ENCODE results near the gene RPS6KA2. TPM values are rescaled to one million over a fixed set of nuclear protein-coding genes. Genes with fewer than 3 reads are reported as not detected.

RPS6KA2 gene
- total RNA-seq, 3 donors from 2014 or later (not counting 1 experiment from before 2014, with no cell fraction given) = 2.8 to 4.5 (median 2.9) TPM

DNA sequence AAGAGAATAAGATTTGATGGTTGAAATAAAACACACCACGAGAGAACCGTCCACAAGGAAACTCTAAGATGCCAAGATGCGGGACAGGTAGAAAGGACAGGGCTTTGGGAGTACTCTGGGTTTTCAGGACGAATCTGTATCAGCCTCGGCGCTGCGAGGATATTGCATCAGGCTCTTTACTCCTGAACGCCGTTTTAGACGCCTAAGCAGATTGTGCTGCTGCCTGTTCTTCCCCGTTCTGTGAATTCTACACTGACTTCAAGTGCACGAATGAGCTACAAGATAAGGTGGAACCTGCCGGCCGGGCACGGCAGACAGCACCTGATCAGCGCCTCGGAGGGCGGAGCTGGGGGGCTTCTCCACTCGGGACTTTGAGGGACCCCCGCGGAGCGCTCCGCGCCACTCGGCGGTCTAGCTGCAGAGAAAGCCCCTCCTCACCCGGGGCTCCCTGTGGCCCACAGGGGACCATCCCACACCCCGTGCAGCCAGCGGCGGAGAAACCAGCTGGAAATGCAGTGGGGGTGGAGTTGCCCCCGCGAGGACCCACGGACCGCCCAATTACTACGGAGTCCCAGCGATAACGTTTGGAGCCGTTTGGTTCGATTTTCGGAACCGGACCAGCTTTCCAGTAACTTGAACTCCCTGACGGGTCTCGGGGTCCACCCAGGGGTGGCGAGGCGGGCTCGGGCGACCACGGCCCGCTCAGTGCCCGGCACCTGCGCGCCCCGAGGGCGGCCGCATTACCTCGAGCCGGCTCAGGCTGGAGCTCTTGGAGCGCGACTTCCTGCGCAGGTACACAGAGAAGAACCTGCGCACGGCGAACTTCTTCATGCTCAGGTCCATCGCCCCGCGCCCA lies 646 bp downstream of the RPS6KA2 start:
- ATAC-seq = no peak

DNA sequence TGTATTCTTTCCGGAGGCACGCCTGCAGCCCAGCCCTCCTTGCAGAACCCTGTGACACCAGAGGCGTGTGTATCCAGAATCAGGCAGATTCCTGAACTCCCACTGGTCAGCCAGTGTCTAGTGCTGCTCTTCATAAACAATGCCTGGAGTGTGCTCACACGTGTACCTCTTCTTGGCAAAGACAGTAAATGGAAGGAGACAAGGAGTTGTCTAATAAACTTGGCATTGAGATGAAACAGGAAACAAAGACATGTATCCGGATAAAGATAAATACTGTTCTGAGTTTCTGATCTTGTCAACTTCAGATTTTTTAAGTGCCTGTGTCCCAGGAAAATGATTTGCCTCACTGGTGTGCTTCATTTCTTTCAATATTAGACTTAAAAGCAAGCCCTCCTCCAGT lies 1.7 kb downstream of the RPS6KA2 start:
- Mint-ChIP-seq H3K4me1 (peaks cover 19 to 29% of the 10 kb centered on the region in 2 donors), H3K9me3 (no peaks in the 10 kb centered on the region), H3K36me3 (no peaks in the 10 kb centered on the region), H3K4me3 (no peak overlapping the region), H3K27ac (no peak overlapping the region), H3K27me3 (ENCODE audit: low read depth in 2 of 2) (peaks cover 42 to 52% of the 10 kb centered on the region in 2 donors)
- TF ChIP-seq CTCF (IDR thresholded peaks at IDR 0.05) = no peak
- Histone ChIP-seq H3K4me3 (ENCODE audit: low read length) (no peak overlapping the region), H3K4me1 (ENCODE audit: control insufficient read depth, insufficient read depth, low read length) (peaks cover 20% of the 10 kb centered on the region), H3K27me3 (ENCODE audit: control insufficient read depth, insufficient read depth, low read length) (peaks cover 22% of the 10 kb centered on the region), H3K27ac (ENCODE audit: low read length) (no peak overlapping the region), H3K36me3 (ENCODE audit: control insufficient read depth, insufficient read depth, low read length) (no peaks in the 10 kb centered on the region), H3K9me3 (ENCODE audit: control insufficient read depth, insufficient read depth, low read length) (no peaks in the 10 kb centered on the region)
- intact Hi-C loops (cut with micrococcal nuclease) = loop anchor here (5.0 to 10.0 kb wide), 3 partner anchors 243 to 379 kb away; partner anchors contain the start of genes MPC1 and RNASET2
- no peak for DNase-seq
- no peak for ATAC-seq
- 95% methylated on average over 5 of the region's 5 CpGs for WGBS (ENCODE audit: insufficient coverage)

More for the DNA sequence above, 646 bp downstream of the RPS6KA2 start:
- H3K4me1 ChIP-seq (ENCODE audit: control insufficient read depth, insufficient read depth, low read length) = peaks cover 20% of the 10 kb centered on the region
- 3% methylated on average over 66 of the region's 66 CpGs for WGBS (ENCODE audit: insufficient coverage)
- no peak overlapping the region for H3K27ac ChIP-seq (ENCODE audit: low read length)
- H3K27me3 ChIP-seq (ENCODE audit: control insufficient read depth, insufficient read depth, low read length) = peaks cover 22% of the 10 kb centered on the region
- H3K4me3 ChIP-seq (ENCODE audit: low read length) = peak overlapping the region; percentile 33
- H3K9me3 ChIP-seq (ENCODE audit: control insufficient read depth, insufficient read depth, low read length) = no peaks in the 10 kb centered on the region
- Mint-ChIP-seq H3K9me3 (no peaks in the 10 kb centered on the region), H3K27ac (peak overlapping the region in 1 of 2 donors; percentile 90), H3K27me3 (ENCODE audit: low read depth in 2 of 2) (peaks cover 38 to 48% of the 10 kb centered on the region in 2 donors), H3K4me3 (peak overlapping the region; percentile 67), H3K36me3 (no peaks in the 10 kb centered on the region), H3K4me1 (peaks cover 19 to 29% of the 10 kb centered on the region in 2 donors)
- TF ChIP-seq CTCF (IDR thresholded peaks at IDR 0.05) = no peak
- H3K36me3 ChIP-seq (ENCODE audit: control insufficient read depth, insufficient read depth, low read length) = no peaks in the 10 kb centered on the region
- DNase-seq = peak; percentile 19 to 59
- intact Hi-C loops (cut with micrococcal nuclease) = loop anchor here (1.0 to 10.0 kb wide), 4 partner anchors 209 to 378 kb away; partner anchors contain the start of genes MPC1 and RNASET2

DNA sequence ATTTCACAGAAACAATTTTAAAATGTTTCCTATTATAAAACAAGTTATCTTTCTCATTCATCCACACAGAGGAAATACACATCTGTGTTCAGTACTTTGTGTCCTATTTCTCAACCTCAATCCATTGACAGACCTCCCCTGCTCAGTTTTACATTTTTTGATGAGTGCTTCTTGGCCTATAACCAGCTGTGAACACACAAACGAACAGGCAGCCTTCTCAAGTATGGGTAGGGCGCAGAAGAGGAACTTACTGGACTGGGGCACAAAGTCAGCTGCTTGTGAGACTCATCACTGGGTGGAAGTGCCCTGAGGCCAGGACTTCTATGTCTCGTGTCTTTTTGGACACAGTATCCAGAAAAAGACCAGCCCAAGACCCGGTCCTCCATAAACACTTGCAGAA lies 2.8 kb downstream of the RPS6KA2 start:
- H3K27me3 ChIP-seq (ENCODE audit: control insufficient read depth, insufficient read depth, low read length) = peaks cover 16% of the 10 kb centered on the region
- ATAC-seq = no peak
- peaks cover 35 to 47% of the 10 kb centered on the region in 2 donors for H3K27me3 Mint-ChIP-seq (ENCODE audit: low read depth in 2 of 2)
- peaks cover 20% of the 10 kb centered on the region for H3K4me1 ChIP-seq (ENCODE audit: control insufficient read depth, insufficient read depth, low read length)
- no peak overlapping the region for H3K4me3 Mint-ChIP-seq
- H3K4me3 ChIP-seq (ENCODE audit: low read length) = no peak overlapping the region
- no peak for TF ChIP-seq CTCF (IDR thresholded peaks at IDR 0.05)
- no peaks in the 10 kb centered on the region for H3K9me3 ChIP-seq (ENCODE audit: control insufficient read depth, insufficient read depth, low read length)
- no peaks in the 10 kb centered on the region for H3K36me3 Mint-ChIP-seq
- no peak overlapping the region for H3K27ac Mint-ChIP-seq
- WGBS (ENCODE audit: insufficient coverage) = 55% methylated on average over 4 of the region's 4 CpGs
- H3K9me3 Mint-ChIP-seq = no peaks in the 10 kb centered on the region
- intact Hi-C loops (cut with micrococcal nuclease) = loop anchor here (10.0 kb wide), 1 partner anchor 381 kb away; no protein-coding TSS in a partner anchor
- no peak overlapping the region for H3K27ac ChIP-seq (ENCODE audit: low read length)
- peak in 1 of 2 donors; percentile 9 for DNase-seq
- no peaks in the 10 kb centered on the region for H3K36me3 ChIP-seq (ENCODE audit: control insufficient read depth, insufficient read depth, low read length)
- peaks cover 19 to 29% of the 10 kb centered on the region in 2 donors for H3K4me1 Mint-ChIP-seq

All from natural killer cell (primary cell).